Pancreas (tissue), 10 donors: ENCODE data around the gene C10orf105. TPM values are rescaled to one million over a fixed set of nuclear protein-coding genes. Genes with fewer than 3 reads are reported as not detected.

ENCODE experiments used
- ATAC-seq, 4 donors: fragments of 200-7000 bp; cut with Tn5 transposase; one replicate each; pipeline versions ENCODE4 v1.8.0 to v1.9.1; 2020; ENCODE audit warnings: mild to moderate bottlenecking in 4 of 4, moderate library complexity in 4 of 4
- DNase-seq, 6 donors: peaks; one replicate each; pipeline ENCODE4 v3.0.0-alpha.2; 2020
- FAIRE-seq: peaks from 2 replicates; lab custom pipeline; 2012; peaks lifted over from hg19 to GRCh38; lab: Jason Lieb, UNC
- H3K27ac ChIP-seq, 4 donors: fragments of 200-600 bp; sonication (generic); 1 replicate in 3 of 4; 2 replicates in 1 of 4; pipeline versions ENCODE4 v1.5.0 to v1.8.0; 2020
- H3K27me3 ChIP-seq, 4 donors: fragments of 200-600 bp; one replicate each; pipeline ENCODE4 v1.8.0; 2021
- H3K36me3 ChIP-seq, 3 donors: fragments of 200-600 bp; sonication (generic) in 1 of 3; one replicate each; pipeline versions ENCODE4 v1.5.0 to v1.8.0; 2020 to 2021
- H3K4me1 ChIP-seq, 3 donors: fragments of 200-600 bp; one replicate each; pipeline ENCODE4 v1.8.0; 2021
- H3K4me3 ChIP-seq, 4 donors: fragments of 200-600 bp; sonication (generic) in 2 of 4; one replicate each; pipeline versions ENCODE4 v1.5.0 to v1.8.0; 2020 to 2021
- H3K9me3 ChIP-seq, 4 donors: fragments of 200-600 bp; one replicate each; pipeline ENCODE4 v1.8.0; 2021
- WGBS, 2 donors: extraction: QIAGEN DNeasy Blood & Tissue Kit; methylation state at CpG; one replicate each; pipeline ENCODE4 v1.1.7; 2013; 5-methylcytosine and 5-hydroxymethylcytosine counted together
- intact Hi-C, 3 donors: fragments of 100-400 bp; cut with DNase I; formaldehyde crosslinking; loops; one replicate each; pipeline versions ENCODE4 v1.11.1 to v1.14.2; 2022
- polyA plus RNA-seq, 2 donors: library from polyadenylated mRNA; stranded (reverse); fragments of 200-250 nt; gene quantifications; one replicate each; pipeline ENCODE4 v1.2.3, GENCODE V29; 2013
- total RNA-seq, 6 donors: library from RNA; stranded (reverse); fragmentation: NEBNext Ultra II Directional in 4 of 6; extraction: Animal tissue kit (Norgen Biotek cat#: 25700) in 4 of 6; gene quantifications; one replicate each; pipeline versions ENCODE4 v1.2.1 to v1.2.4, GENCODE V29; 2021 to 2023
- TF ChIP-seq, protein P1 (sequence below), 4 donors: fragments of 200-600 bp; sonication (generic) in 3 of 4; IDR thresholded peaks; one replicate each; pipeline versions ENCODE4 v1.5.0 to v1.8.0; 2021; ENCODE audit warnings: antibody characterized with exemption in 4 of 4
- donor health status: healthy with polysubstance abuse.
- donor health status: DM: no; HTN: no; CAD: no; lungs with moderate emphysema.
- donor health status: DM: no; HTN: no; CAD: no.
- donor health status: control.
- donor health status: control.
- donor health status: Bipolar disorder and iron deficiency.
- donor health status: DM: yes; HTN: yes; CAD: no.
- donor health status: DM: no; HTN: no; CAD: no.
- donor health status: DM: no; HTN: no; CAD: no.
- donor health status: DM: yes; HTN: yes; CAD: no.

Gene C10orf105
- total and polyA plus RNA-seq, 8 donors: 0.06 to 0.14 (median 0.08) TPM; not detected in 5

GRCh38 chr10:71687480-71687879 is 32.1 kb downstream of the C10orf105 start:
- no peaks in the 10 kb centered on the region for H3K36me3 ChIP-seq
- DNase-seq: no peak
- intact Hi-C loops: no loop called here
- no peak overlapping the region for H3K27ac ChIP-seq
- 64 to 84% methylated on average over 9 of the region's 9 CpGs for WGBS, 2 donors
- no peak overlapping the region for H3K4me3 ChIP-seq
- TF ChIP-seq, protein P1, sequence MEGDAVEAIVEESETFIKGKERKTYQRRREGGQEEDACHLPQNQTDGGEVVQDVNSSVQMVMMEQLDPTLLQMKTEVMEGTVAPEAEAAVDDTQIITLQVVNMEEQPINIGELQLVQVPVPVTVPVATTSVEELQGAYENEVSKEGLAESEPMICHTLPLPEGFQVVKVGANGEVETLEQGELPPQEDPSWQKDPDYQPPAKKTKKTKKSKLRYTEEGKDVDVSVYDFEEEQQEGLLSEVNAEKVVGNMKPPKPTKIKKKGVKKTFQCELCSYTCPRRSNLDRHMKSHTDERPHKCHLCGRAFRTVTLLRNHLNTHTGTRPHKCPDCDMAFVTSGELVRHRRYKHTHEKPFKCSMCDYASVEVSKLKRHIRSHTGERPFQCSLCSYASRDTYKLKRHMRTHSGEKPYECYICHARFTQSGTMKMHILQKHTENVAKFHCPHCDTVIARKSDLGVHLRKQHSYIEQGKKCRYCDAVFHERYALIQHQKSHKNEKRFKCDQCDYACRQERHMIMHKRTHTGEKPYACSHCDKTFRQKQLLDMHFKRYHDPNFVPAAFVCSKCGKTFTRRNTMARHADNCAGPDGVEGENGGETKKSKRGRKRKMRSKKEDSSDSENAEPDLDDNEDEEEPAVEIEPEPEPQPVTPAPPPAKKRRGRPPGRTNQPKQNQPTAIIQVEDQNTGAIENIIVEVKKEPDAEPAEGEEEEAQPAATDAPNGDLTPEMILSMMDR (IDR thresholded peaks at IDR 0.05): no peak
- no peaks in the 10 kb centered on the region for H3K4me1 ChIP-seq
- no peak for ATAC-seq
- H3K27me3 ChIP-seq: no peaks in the 10 kb centered on the region
- no peak for FAIRE-seq
- no peaks in the 10 kb centered on the region for H3K9me3 ChIP-seq

DNA sequence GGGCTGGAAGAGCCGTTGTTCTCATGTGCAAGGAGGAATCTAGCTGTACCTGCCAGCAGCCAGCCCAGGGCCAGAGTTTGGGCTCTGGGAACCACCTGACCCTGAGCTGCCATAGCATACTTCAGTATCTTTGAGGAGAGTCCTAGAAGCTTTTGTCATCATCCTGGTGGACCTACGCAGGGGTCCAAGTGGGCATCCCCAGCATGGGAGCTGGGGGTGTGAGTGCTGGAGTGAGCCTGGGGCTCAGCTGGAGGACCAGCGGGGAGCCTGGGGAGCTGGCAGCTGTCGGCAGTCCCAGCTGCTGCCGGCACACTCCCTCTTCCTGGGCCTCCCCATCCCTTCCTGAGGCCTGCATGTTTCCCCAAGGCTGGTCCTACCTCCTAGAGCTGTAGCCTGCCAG is 32.5 kb downstream of the C10orf105 start:
- Histone ChIP-seq H3K4me3 (no peak overlapping the region), H3K9me3 (no peaks in the 10 kb centered on the region), H3K36me3 (no peaks in the 10 kb centered on the region), H3K4me1 (no peaks in the 10 kb centered on the region), H3K27me3 (no peaks in the 10 kb centered on the region), H3K27ac (no peak overlapping the region)
- no peak for ATAC-seq
- intact Hi-C loops: no loop called here
- 67 to 70% methylated on average over 3 to 5 of the region's 5 CpGs for WGBS, 2 donors
- DNase-seq: no peak
- no peak for FAIRE-seq
- TF ChIP-seq, protein P1 (IDR thresholded peaks at IDR 0.05): no peak

DNA sequence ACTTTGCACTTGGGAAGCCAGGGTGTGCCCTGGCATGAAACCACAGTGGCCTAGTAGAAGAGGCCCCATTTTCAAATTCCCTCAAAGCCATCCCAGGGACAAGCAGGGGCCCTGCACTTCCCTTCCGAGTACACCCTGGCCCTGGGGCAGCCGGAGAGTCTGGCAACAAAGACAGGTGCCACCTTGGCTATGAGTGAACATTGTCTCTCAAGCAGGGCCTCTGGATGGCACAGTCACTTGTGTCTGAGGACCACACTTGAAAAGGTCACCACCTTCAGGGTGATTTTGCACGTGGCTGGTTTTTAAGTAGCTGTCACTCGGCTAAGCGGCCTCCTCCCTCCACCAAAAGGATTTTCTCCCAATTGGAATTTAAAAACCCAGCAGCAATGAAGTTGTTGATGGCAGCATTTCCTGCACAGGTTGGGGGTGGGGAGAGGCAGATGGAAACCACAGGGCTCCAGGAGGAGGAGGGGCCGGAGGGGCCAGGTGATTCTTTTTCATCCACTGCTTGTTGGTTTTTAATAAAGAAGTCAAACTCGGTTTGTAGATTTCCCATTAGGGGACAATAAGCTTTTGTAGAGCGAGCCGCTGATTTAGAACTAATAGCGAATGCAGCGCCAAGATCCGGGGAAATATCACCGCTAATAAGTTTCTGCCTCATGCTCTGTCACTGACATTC is 33.9 kb downstream of the C10orf105 start:
- Histone ChIP-seq H3K4me3 (no peak overlapping the region), H3K9me3 (no peaks in the 10 kb centered on the region), H3K36me3 (no peaks in the 10 kb centered on the region), H3K27me3 (no peaks in the 10 kb centered on the region), H3K27ac (no peak overlapping the region), H3K4me1 (no peaks in the 10 kb centered on the region)
- DNase-seq (no peak), ATAC-seq (no peak), FAIRE-seq (no peak)
- 78 to 81% methylated on average over 13 of the region's 13 CpGs for WGBS, 2 donors
- TF ChIP-seq, protein P1 (IDR thresholded peaks at IDR 0.05): no peak
- intact Hi-C loops: no loop called here

- no peak for FAIRE-seq
- peak in 1 of 4 donors; percentile 32 for ATAC-seq
- H3K27me3 ChIP-seq: no peaks in the 10 kb centered on the region
- H3K4me3 ChIP-seq: no peak overlapping the region
- no peak overlapping the region for H3K27ac ChIP-seq
- WGBS, 2 donors: 73 to 80% methylated on average over 7 of the region's 7 CpGs
- intact Hi-C loops: no loop called here
- TF ChIP-seq, protein P1 (IDR thresholded peaks at IDR 0.05): no peak
- no peaks in the 10 kb centered on the region for H3K36me3 ChIP-seq
- no peaks in the 10 kb centered on the region for H3K4me1 ChIP-seq
- no peak for DNase-seq
- H3K9me3 ChIP-seq: no peaks in the 10 kb centered on the region
Observed at GRCh38 chr10:71684356-71685173, 35.0 kb downstream of the C10orf105 start.

GRCh38 chr10:71683301-71683700 is 36.3 kb downstream of the C10orf105 start:
- intact Hi-C loops: no loop called here
- no peak overlapping the region for H3K27ac ChIP-seq

More at GRCh38 chr10:71683301-71683700, 36.3 kb downstream of the C10orf105 start:
- FAIRE-seq (no peak), ATAC-seq (no peak), DNase-seq (no peak)
- no peaks in the 10 kb centered on the region for H3K27me3 ChIP-seq
- no peaks in the 10 kb centered on the region for H3K36me3 ChIP-seq
- H3K4me1 ChIP-seq: no peaks in the 10 kb centered on the region
- no peaks in the 10 kb centered on the region for H3K9me3 ChIP-seq
- TF ChIP-seq, protein P1 (IDR thresholded peaks at IDR 0.05): no peak
- no peak overlapping the region for H3K4me3 ChIP-seq
- WGBS, 2 donors: 67 to 81% methylated on average over 7 of the region's 7 CpGs
